Measurements from ENCODE around the gene TRIM72. TPM values are rescaled to one million over a fixed set of nuclear protein-coding genes. Genes with fewer than 3 reads are reported as not detected.

TRIM72 gene
- total RNA-seq, 4 donors from 2014 or later, result 0.14 TPM; not detected in 3

DNA sequence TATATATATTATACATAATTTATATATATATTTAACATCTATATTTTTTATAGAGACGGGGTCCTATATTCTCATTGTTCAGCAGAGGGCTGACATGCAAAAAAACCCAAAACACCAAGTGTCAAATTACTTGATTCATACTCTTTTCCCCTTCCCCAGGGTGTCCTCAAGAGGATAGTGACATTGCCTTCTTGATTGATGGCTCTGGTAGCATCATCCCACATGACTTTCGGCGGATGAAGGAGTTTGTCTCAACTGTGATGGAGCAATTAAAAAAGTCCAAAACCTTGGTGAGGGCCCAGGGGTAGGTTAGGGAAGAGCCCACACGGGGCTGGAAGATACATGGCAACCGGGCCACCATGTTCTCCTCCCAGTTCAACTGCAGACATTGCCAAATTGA lies 56.9 kb downstream of the TRIM72 start:
- in situ Hi-C loops (cut with MboI; ENCODE audit: low pct_ligation_motif_present in 1 of 4, low pct_unique_long_range_greater_than_20kb in 1 of 4, low sequenced_read_pairs in 3 of 4) (no loop called here), intact Hi-C loops (cut with DNase I; ENCODE audit: low total_unique reads) (no loop called here)
- Histone ChIP-seq H3K27ac (no peak overlapping the region), H3K36me3 (no peaks in the 10 kb centered on the region), H3K27me3 (peaks cover 6% of the 10 kb centered on the region), H3K9me3 (no peaks in the 10 kb centered on the region), H3K4me1 (peaks cover 0 to 1% (median 0%) of the 10 kb centered on the region in 4 donors), H3K4me3 (no peak overlapping the region)
- no peak for DNase-seq
- 77 to 87% methylated on average over 2 to 5 of the region's 5 CpGs for WGBS, 2 donors (ENCODE audit: low coverage in 1 of 2)
- TF ChIP-seq POLR2AphosphoS5 (IDR thresholded peaks at IDR 0.05), result no peak

- in situ Hi-C loops (cut with MboI; ENCODE audit: low pct_ligation_motif_present in 1 of 4, low pct_unique_long_range_greater_than_20kb in 1 of 4, low sequenced_read_pairs in 3 of 4) (no loop called here), intact Hi-C loops (cut with DNase I; ENCODE audit: low total_unique reads) (no loop called here)
- no peak for DNase-seq
- WGBS, 2 donors (ENCODE audit: low coverage in 1 of 2), result 73 to 80% methylated on average over 2 to 16 of the region's 16 CpGs
- H3K4me1 ChIP-seq, result no peaks in the 10 kb centered on the region
- no peaks in the 10 kb centered on the region for H3K9me3 ChIP-seq
- no peaks in the 10 kb centered on the region for H3K36me3 ChIP-seq
- TF ChIP-seq EP300 (IDR thresholded peaks at IDR 0.05; ENCODE audit: low read depth), result no peak
- TF ChIP-seq POLR2AphosphoS5 (IDR thresholded peaks at IDR 0.05), result no peak
- TF ChIP-seq, protein P1, sequence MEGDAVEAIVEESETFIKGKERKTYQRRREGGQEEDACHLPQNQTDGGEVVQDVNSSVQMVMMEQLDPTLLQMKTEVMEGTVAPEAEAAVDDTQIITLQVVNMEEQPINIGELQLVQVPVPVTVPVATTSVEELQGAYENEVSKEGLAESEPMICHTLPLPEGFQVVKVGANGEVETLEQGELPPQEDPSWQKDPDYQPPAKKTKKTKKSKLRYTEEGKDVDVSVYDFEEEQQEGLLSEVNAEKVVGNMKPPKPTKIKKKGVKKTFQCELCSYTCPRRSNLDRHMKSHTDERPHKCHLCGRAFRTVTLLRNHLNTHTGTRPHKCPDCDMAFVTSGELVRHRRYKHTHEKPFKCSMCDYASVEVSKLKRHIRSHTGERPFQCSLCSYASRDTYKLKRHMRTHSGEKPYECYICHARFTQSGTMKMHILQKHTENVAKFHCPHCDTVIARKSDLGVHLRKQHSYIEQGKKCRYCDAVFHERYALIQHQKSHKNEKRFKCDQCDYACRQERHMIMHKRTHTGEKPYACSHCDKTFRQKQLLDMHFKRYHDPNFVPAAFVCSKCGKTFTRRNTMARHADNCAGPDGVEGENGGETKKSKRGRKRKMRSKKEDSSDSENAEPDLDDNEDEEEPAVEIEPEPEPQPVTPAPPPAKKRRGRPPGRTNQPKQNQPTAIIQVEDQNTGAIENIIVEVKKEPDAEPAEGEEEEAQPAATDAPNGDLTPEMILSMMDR (IDR thresholded peaks at IDR 0.05), result no peak
- no peak for TF ChIP-seq POLR2A (IDR thresholded peaks at IDR 0.05)
- H3K27ac ChIP-seq, result no peak overlapping the region
- H3K4me3 ChIP-seq, result no peak overlapping the region
- H3K27me3 ChIP-seq, result peaks cover 6% of the 10 kb centered on the region
Measured at GRCh38 chr16:31271621-31272190, 57.8 kb downstream of the TRIM72 start.

- Histone ChIP-seq H3K4me3 (no peak overlapping the region), H3K4me1 (no peaks in the 10 kb centered on the region), H3K9me3 (no peaks in the 10 kb centered on the region), H3K36me3 (no peaks in the 10 kb centered on the region), H3K27ac (no peak overlapping the region), H3K27me3 (peaks cover 6% of the 10 kb centered on the region)
- 89 to 97% methylated on average over 5 to 7 of the region's 7 CpGs for WGBS, 2 donors (ENCODE audit: low coverage in 1 of 2)
- no peak for DNase-seq
- TF ChIP-seq POLR2AphosphoS5 (IDR thresholded peaks at IDR 0.05) (no peak), POLR2A (IDR thresholded peaks at IDR 0.05) (no peak), EP300 (IDR thresholded peaks at IDR 0.05; ENCODE audit: low read depth) (no peak)
- TF ChIP-seq, protein P1 (IDR thresholded peaks at IDR 0.05), result no peak
- intact Hi-C loops (cut with DNase I; ENCODE audit: low total_unique reads), result no loop called here
- in situ Hi-C loops (cut with MboI; ENCODE audit: low pct_ligation_motif_present in 1 of 4, low pct_unique_long_range_greater_than_20kb in 1 of 4, low sequenced_read_pairs in 3 of 4), result no loop called here
Measured at GRCh38 chr16:31273187-31273586, 59.3 kb downstream of the TRIM72 start.

DNA sequence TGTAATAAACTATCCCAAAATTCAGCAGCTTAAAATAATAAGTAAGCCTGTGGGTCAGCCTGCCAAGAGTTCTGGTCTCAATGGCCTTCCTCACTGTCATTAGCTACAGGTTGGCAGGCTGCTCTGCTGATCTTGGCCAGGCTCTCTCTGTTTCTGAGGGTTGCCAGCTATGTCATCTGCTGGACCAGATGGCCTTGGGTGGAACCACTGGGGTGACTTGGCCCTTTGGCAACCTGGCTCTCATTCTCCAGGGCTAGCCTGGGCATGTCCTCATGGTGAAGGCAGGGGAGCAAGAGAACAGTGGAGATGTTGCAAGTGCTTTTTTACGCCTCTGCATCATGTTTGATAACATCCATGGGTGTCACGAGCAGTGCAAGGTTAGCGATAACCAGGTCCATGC lies 59.8 kb downstream of the TRIM72 start:
- DNase-seq, result no peak
- Histone ChIP-seq H3K4me1 (no peaks in the 10 kb centered on the region), H3K9me3 (no peaks in the 10 kb centered on the region), H3K36me3 (no peaks in the 10 kb centered on the region), H3K27ac (no peak overlapping the region), H3K4me3 (no peak overlapping the region), H3K27me3 (peaks cover 6% of the 10 kb centered on the region)
- intact Hi-C loops (cut with DNase I; ENCODE audit: low total_unique reads), result no loop called here
- TF ChIP-seq EP300 (IDR thresholded peaks at IDR 0.05; ENCODE audit: low read depth) (no peak), POLR2AphosphoS5 (IDR thresholded peaks at IDR 0.05) (no peak), POLR2A (IDR thresholded peaks at IDR 0.05) (no peak)
- TF ChIP-seq, protein P1 (IDR thresholded peaks at IDR 0.05), result no peak
- WGBS, 2 donors (ENCODE audit: low coverage in 1 of 2), result 91% methylated on average over 3 of the region's 3 CpGs; no CpG with 5 or more reads in 1 of the 2 donors
- in situ Hi-C loops (cut with MboI; ENCODE audit: low pct_ligation_motif_present in 1 of 4, low pct_unique_long_range_greater_than_20kb in 1 of 4, low sequenced_read_pairs in 3 of 4), result no loop called here

Measured in transverse colon (tissue), 4 donors.